T-helper 2 cell treated with Interferon-gamma antibody and Interleukin-4, amounts not matched to agents 100 ng/mL and 5 ng/mL, for 36 hours (primary cell): ENCODE data around the gene EME2. TPM values are rescaled to one million over a fixed set of nuclear protein-coding genes. Genes with fewer than 3 reads are reported as not detected.

Experiments
- intact Hi-C: fragments of 100-400 bp; cut with micrococcal nuclease; formaldehyde crosslinking; loops from one replicate; pipeline ENCODE4 v1.15.1; 2023
- total RNA-seq: library from RNA; stranded (reverse); gene quantifications from 2 replicates; pipeline ENCODE4 v1.2.3, GENCODE V29; 2022

EME2 gene
- total RNA-seq, 1 donor from 2014 or later = 34.1 TPM

GRCh38 chr16:1766701-1767100 is 5.9 kb upstream of the EME2 start:
- intact Hi-C loops = no loop called here

GRCh38 chr16:1767116-1767994 is 5.3 kb upstream of the EME2 start:
- intact Hi-C loops = no loop called here

- intact Hi-C loops = no loop called here
Observed at GRCh38 chr16:1768061-1768766, 4.4 kb upstream of the EME2 start.

- intact Hi-C loops = no loop called here
Observed at GRCh38 chr16:1768767-1769401, 3.7 kb upstream of the EME2 start.

- intact Hi-C loops = loop anchor here (5.0 kb wide), 2 partner anchors 62 to 188 kb away; partner anchors contain the start of genes MAPK8IP3 and NDUFB10
Observed at GRCh38 chr16:1769402-1770300, 3.0 kb upstream of the EME2 start.

- intact Hi-C loops = loop anchor here (5.0 kb wide), 2 partner anchors 63 to 187 kb away; partner anchors contain the start of genes MAPK8IP3 and NDUFB10
Observed at GRCh38 chr16:1770328-1771187, 2.1 kb upstream of the EME2 start.

GRCh38 chr16:1771188-1771863 is 1.3 kb upstream of the EME2 start, which contains the start of gene NME3:
NME3 (minus strand) TSS chr16:1771543; CDS start chr16:1771534, 9 bp downstream.
- intact Hi-C loops = loop anchor here (5.0 kb wide), 2 partner anchors 64 to 186 kb away; partner anchors contain the start of genes MAPK8IP3 and NDUFB10

- intact Hi-C loops = loop anchor here (1.0 to 5.0 kb wide), 3 partner anchors 65 to 352 kb away; partner anchors contain the start of genes MAPK8IP3, NDUFB10 and UQCC4
Observed at GRCh38 chr16:1771864-1772361, 697 bp upstream of the EME2 start.

- intact Hi-C loops = loop anchor here (1.0 to 5.0 kb wide), 4 partner anchors 9 to 353 kb away; partner anchors contain the start of genes MAPK8IP3, NDUFB10, NUBP2 and SPSB3
Observed at GRCh38 chr16:1772908-1773702, 495 bp downstream of the EME2 start, which contains the start of gene MRPS34. MRPS34 (minus strand) TSS chr16:1773134; CDS start chr16:1773119, 15 bp downstream.

GRCh38 chr16:1773703-1774447 is 1.3 kb downstream of the EME2 start:
- intact Hi-C loops = loop anchor here (1.0 to 5.0 kb wide), 3 partner anchors 8 to 183 kb away; partner anchors contain the start of genes MAPK8IP3, NDUFB10, NUBP2 and SPSB3

- intact Hi-C loops = loop anchor here (5.0 kb wide), 2 partner anchors 67 to 183 kb away; partner anchors contain the start of genes MAPK8IP3 and NDUFB10
Observed at GRCh38 chr16:1774448-1774780, 1.8 kb downstream of the EME2 start.

GRCh38 chr16:1775006-1775845 is 2.6 kb downstream of the EME2 start:
- intact Hi-C loops = no loop called here

GRCh38 chr16:1775846-1776671 is 3.4 kb downstream of the EME2 start:
- intact Hi-C loops = no loop called here

- intact Hi-C loops = no loop called here
Observed at GRCh38 chr16:1776672-1776955, 4.0 kb downstream of the EME2 start.

- intact Hi-C loops = no loop called here
Observed at GRCh38 chr16:1776991-1777374, 4.4 kb downstream of the EME2 start.
